ENCODE measurements around the gene OTOS. TPM values are rescaled to one million over a fixed set of nuclear protein-coding genes. Genes with fewer than 3 reads are reported as not detected.

OTOS gene
- total and polyA plus RNA-seq, 2 of the 13 experiments (the other 11 are each of a cell fraction or from before 2014, with no cell fraction given): not detected

DNA sequence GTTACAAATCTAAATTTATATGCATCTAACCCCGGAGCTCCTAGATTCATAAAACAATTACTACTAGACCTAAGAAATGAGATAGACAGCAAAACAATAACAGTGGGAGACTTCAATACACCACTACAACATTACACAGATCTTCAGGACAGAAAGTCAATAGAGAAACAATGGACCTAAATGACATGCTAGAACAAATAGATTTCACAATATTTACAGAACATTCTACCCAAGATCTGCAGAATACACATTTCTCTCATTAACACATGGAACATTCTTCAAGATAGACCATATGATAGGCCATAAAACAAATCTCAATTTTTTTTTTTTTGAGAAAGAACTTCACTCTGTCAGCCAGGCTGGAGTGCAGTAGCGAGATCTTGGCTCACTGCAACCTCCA is 42.1 kb downstream of the OTOS start (continued):
- TF ChIP-seq, protein P1, sequence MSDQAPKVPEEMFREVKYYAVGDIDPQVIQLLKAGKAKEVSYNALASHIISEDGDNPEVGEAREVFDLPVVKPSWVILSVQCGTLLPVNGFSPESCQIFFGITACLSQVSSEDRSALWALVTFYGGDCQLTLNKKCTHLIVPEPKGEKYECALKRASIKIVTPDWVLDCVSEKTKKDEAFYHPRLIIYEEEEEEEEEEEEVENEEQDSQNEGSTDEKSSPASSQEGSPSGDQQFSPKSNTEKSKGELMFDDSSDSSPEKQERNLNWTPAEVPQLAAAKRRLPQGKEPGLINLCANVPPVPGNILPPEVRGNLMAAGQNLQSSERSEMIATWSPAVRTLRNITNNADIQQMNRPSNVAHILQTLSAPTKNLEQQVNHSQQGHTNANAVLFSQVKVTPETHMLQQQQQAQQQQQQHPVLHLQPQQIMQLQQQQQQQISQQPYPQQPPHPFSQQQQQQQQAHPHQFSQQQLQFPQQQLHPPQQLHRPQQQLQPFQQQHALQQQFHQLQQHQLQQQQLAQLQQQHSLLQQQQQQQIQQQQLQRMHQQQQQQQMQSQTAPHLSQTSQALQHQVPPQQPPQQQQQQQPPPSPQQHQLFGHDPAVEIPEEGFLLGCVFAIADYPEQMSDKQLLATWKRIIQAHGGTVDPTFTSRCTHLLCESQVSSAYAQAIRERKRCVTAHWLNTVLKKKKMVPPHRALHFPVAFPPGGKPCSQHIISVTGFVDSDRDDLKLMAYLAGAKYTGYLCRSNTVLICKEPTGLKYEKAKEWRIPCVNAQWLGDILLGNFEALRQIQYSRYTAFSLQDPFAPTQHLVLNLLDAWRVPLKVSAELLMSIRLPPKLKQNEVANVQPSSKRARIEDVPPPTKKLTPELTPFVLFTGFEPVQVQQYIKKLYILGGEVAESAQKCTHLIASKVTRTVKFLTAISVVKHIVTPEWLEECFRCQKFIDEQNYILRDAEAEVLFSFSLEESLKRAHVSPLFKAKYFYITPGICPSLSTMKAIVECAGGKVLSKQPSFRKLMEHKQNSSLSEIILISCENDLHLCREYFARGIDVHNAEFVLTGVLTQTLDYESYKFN (CRISPR knock-in tag; conservative IDR thresholded peaks at IDR 0.05): no peak
- TF ChIP-seq, protein P2, sequence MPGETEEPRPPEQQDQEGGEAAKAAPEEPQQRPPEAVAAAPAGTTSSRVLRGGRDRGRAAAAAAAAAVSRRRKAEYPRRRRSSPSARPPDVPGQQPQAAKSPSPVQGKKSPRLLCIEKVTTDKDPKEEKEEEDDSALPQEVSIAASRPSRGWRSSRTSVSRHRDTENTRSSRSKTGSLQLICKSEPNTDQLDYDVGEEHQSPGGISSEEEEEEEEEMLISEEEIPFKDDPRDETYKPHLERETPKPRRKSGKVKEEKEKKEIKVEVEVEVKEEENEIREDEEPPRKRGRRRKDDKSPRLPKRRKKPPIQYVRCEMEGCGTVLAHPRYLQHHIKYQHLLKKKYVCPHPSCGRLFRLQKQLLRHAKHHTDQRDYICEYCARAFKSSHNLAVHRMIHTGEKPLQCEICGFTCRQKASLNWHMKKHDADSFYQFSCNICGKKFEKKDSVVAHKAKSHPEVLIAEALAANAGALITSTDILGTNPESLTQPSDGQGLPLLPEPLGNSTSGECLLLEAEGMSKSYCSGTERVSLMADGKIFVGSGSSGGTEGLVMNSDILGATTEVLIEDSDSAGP (CRISPR knock-in tag; IDR thresholded peaks at IDR 0.05; ENCODE audit: borderline replicate concordance): no peak
- TF ChIP-seq, protein P3, sequence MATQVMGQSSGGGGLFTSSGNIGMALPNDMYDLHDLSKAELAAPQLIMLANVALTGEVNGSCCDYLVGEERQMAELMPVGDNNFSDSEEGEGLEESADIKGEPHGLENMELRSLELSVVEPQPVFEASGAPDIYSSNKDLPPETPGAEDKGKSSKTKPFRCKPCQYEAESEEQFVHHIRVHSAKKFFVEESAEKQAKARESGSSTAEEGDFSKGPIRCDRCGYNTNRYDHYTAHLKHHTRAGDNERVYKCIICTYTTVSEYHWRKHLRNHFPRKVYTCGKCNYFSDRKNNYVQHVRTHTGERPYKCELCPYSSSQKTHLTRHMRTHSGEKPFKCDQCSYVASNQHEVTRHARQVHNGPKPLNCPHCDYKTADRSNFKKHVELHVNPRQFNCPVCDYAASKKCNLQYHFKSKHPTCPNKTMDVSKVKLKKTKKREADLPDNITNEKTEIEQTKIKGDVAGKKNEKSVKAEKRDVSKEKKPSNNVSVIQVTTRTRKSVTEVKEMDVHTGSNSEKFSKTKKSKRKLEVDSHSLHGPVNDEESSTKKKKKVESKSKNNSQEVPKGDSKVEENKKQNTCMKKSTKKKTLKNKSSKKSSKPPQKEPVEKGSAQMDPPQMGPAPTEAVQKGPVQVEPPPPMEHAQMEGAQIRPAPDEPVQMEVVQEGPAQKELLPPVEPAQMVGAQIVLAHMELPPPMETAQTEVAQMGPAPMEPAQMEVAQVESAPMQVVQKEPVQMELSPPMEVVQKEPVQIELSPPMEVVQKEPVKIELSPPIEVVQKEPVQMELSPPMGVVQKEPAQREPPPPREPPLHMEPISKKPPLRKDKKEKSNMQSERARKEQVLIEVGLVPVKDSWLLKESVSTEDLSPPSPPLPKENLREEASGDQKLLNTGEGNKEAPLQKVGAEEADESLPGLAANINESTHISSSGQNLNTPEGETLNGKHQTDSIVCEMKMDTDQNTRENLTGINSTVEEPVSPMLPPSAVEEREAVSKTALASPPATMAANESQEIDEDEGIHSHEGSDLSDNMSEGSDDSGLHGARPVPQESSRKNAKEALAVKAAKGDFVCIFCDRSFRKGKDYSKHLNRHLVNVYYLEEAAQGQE (IDR thresholded peaks at IDR 0.05; ENCODE audit: borderline replicate concordance in 1 of 2, low read depth in 1 of 2, low read length in 2 of 2): no peak
- TF ChIP-seq ZNF274 (CRISPR knock-in tag; IDR thresholded peaks at IDR 0.05) (no peak), CEBPG (CRISPR knock-in tag; IDR thresholded peaks at IDR 0.05) (no peak), ZNF207 (IDR thresholded peaks at IDR 0.05; ENCODE audit: borderline replicate concordance) (no peak), CBFB (CRISPR knock-in tag; IDR thresholded peaks at IDR 0.05) (no peak), ZNF878 (CRISPR knock-in tag; IDR thresholded peaks at IDR 0.05) (no peak), ZNF598 (CRISPR knock-in tag; IDR thresholded peaks at IDR 0.05; ENCODE audit: borderline replicate concordance) (no peak), FOXA3 (CRISPR knock-in tag; IDR thresholded peaks at IDR 0.05) (peak; percentile 45; the same call in 1 of the 2 replicates), ZNF354B (CRISPR knock-in tag; IDR thresholded peaks at IDR 0.05) (no peak), ZSCAN9 (CRISPR knock-in tag; IDR thresholded peaks at IDR 0.05; ENCODE audit: borderline replicate concordance) (no peak), RFXAP (CRISPR knock-in tag; IDR thresholded peaks at IDR 0.05; ENCODE audit: borderline replicate concordance) (no peak)
- TF ChIP-seq, protein P4, sequence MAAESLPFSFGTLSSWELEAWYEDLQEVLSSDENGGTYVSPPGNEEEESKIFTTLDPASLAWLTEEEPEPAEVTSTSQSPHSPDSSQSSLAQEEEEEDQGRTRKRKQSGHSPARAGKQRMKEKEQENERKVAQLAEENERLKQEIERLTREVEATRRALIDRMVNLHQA (CRISPR knock-in tag; IDR thresholded peaks at IDR 0.05): no peak
- TF ChIP-seq, protein P5, sequence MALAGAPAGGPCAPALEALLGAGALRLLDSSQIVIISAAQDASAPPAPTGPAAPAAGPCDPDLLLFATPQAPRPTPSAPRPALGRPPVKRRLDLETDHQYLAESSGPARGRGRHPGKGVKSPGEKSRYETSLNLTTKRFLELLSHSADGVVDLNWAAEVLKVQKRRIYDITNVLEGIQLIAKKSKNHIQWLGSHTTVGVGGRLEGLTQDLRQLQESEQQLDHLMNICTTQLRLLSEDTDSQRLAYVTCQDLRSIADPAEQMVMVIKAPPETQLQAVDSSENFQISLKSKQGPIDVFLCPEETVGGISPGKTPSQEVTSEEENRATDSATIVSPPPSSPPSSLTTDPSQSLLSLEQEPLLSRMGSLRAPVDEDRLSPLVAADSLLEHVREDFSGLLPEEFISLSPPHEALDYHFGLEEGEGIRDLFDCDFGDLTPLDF (CRISPR knock-in tag; IDR thresholded peaks at IDR 0.05): no peak
